HG02970 (cell line): ENCODE results near the gene FAM167B.

Source experiments
- ATAC-seq: cut with Tn5 transposase; IDR thresholded peaks from one replicate; pipeline ENCODE4 v1.9.1; 2021; ENCODE audit warnings: mild to moderate bottlenecking, moderate library complexity, moderate number of reproducible peaks; ENCODE audit not compliant: unreplicated experiment, low FRiP score

FAM167B gene

GRCh38 chr1:32221980-32222755 is 24.9 kb upstream of the FAM167B start, which contains the start of the genes EIF3I and TMEM234:
TSS of gene EIF3I (plus strand) at chr1:32222407. CDS start at chr1:32222442, 35 bp downstream.
TSS of gene TMEM234 (minus strand) at chr1:32222353. CDS start at chr1:32222322, 31 bp downstream.
- ATAC-seq, result peak; percentile 96

GRCh38 chr1:32223683-32224082 is 23.3 kb upstream of the FAM167B start:
- no peak for ATAC-seq

- ATAC-seq, result no peak
Observed at GRCh38 chr1:32224285-32224684, 22.7 kb upstream of the FAM167B start.

GRCh38 chr1:32228771-32229170 is 18.3 kb upstream of the FAM167B start:
- no peak for ATAC-seq

GRCh38 chr1:32231843-32232432 is 15.1 kb upstream of the FAM167B start:
- no peak for ATAC-seq

GRCh38 chr1:32232558-32233304 is 14.3 kb upstream of the FAM167B start:
- no peak for ATAC-seq

GRCh38 chr1:32234792-32235191 is 12.2 kb upstream of the FAM167B start:
- ATAC-seq, result no peak

GRCh38 chr1:32239337-32239736 is 7.7 kb upstream of the FAM167B start:
- ATAC-seq, result no peak

GRCh38 chr1:32239790-32240139 is 7.3 kb upstream of the FAM167B start:
- no peak for ATAC-seq

- ATAC-seq, result no peak
Observed at GRCh38 chr1:32240140-32240951, 6.7 kb upstream of the FAM167B start.

GRCh38 chr1:32241001-32241763 is 5.8 kb upstream of the FAM167B start:
- ATAC-seq, result no peak

- no peak for ATAC-seq
Observed at GRCh38 chr1:32242341-32242851, 4.6 kb upstream of the FAM167B start.

- no peak for ATAC-seq
Observed at GRCh38 chr1:32247452-32247851, 430 bp downstream of the FAM167B start.

GRCh38 chr1:32247983-32248889 is 1.2 kb downstream of the FAM167B start:
- ATAC-seq, result no peak

GRCh38 chr1:32249831-32250525 is 3.0 kb downstream of the FAM167B start:
- peak; percentile 46 for ATAC-seq

GRCh38 chr1:32250893-32251716 is 4.1 kb downstream of the FAM167B start, which contains the start of gene LCK:
TSS of gene LCK (plus strand) at chr1:32251265. CDS start at chr1:32274330, 23,065 bp downstream.
- no peak for ATAC-seq
